Endothelial cell of umbilical vein (primary cell): ENCODE results near the gene TPH2.

ENCODE experiments used
- MAX ChIP-seq: IDR thresholded peaks from 2 replicates; pipeline ENCODE4 v1.6.1; 2011; ENCODE audit not compliant: insufficient read depth, insufficient read length
- MYC ChIP-seq: IDR thresholded peaks from one replicate; pipeline ENCODE4 v1.6.1; 2011; ENCODE audit warnings: mild to moderate bottlenecking, low read depth, low read length
- TF ChIP-seq, protein P1 (sequence below), 2 donors: IDR thresholded peaks; 1 replicate in 1 of 2; 2 replicates in 1 of 2; pipeline ENCODE4 v1.5.1; 2011; ENCODE audit warnings: low read length in 2 of 2, mild to moderate bottlenecking in 2 of 2, moderate library complexity in 2 of 2, control low read depth in 1 of 2, inconsistent platforms in 1 of 2, low read depth in 1 of 2; ENCODE audit not compliant: insufficient read depth in 1 of 2; ENCODE audit errors: extremely low read depth in 1 of 2

DNA sequence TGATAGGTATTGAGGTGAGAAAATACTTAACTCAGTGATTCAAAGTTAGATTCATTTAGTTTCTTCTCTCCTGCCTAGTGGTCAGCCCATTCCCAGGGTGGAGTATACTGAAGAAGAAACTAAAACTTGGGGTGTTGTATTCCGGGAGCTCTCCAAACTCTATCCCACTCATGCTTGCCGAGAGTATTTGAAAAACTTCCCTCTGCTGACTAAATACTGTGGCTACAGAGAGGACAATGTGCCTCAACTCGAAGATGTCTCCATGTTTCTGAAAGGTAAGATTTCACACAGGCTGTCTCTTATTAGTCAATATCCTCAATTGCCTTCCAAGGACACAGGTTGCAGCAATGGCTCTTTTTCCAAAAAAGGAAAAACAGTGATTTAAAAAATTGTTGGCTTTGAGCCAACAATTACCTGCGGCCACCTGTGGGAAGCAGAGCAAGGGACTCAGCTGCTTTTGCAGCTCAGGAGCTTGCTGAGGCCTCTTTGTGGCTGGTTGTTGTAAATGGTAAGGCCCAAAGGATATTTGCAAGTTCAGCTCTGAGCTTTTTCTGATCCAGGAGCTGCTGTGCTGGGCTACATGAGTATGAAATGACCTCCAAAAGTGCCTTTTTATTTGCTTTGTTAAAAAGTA is 33.9 kb downstream of the TPH2 start:
- TF ChIP-seq, protein P1, sequence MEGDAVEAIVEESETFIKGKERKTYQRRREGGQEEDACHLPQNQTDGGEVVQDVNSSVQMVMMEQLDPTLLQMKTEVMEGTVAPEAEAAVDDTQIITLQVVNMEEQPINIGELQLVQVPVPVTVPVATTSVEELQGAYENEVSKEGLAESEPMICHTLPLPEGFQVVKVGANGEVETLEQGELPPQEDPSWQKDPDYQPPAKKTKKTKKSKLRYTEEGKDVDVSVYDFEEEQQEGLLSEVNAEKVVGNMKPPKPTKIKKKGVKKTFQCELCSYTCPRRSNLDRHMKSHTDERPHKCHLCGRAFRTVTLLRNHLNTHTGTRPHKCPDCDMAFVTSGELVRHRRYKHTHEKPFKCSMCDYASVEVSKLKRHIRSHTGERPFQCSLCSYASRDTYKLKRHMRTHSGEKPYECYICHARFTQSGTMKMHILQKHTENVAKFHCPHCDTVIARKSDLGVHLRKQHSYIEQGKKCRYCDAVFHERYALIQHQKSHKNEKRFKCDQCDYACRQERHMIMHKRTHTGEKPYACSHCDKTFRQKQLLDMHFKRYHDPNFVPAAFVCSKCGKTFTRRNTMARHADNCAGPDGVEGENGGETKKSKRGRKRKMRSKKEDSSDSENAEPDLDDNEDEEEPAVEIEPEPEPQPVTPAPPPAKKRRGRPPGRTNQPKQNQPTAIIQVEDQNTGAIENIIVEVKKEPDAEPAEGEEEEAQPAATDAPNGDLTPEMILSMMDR (IDR thresholded peaks at IDR 0.05; ENCODE audit: extremely low read depth in 1 of 2, insufficient read depth in 1 of 2, low read depth in 1 of 2, low read length in 2 of 2): no peak
- TF ChIP-seq MYC: no peak
- TF ChIP-seq MAX: no peak
